Smooth muscle cell (in vitro differentiated cells): ENCODE data around the gene ATP6V1C2. TPM values are rescaled to one million over a fixed set of nuclear protein-coding genes. Genes with fewer than 3 reads are reported as not detected.

Source experiments
- DNase-seq: peaks from one replicate; lab custom pipeline; 2025; ENCODE audit not compliant: unreplicated experiment; lab: John Stamatoyannopoulos, UW
- H2AFZ ChIP-seq: fragments of 200-600 bp; sonication (generic); 2 replicates; pipeline ENCODE4 v1.6.0; 2016; ENCODE audit warnings: antibody characterized with exemption, low read depth, mild to moderate bottlenecking
- H3F3A ChIP-seq: fragments of 200-600 bp; sonication (generic); 2 replicates; pipeline ENCODE4 v1.6.0; 2017; ENCODE audit warnings: antibody characterized with exemption, low read depth
- H3K27ac ChIP-seq: fragments of 200-600 bp; sonication (generic); 2 replicates; pipeline ENCODE4 v1.5.1; 2016; ENCODE audit warnings: low read depth, mild to moderate bottlenecking
- H3K27me3 ChIP-seq: fragments of 200-600 bp; sonication (generic); 2 replicates; pipeline ENCODE4 v1.6.1; 2016; ENCODE audit warnings: low read depth, mild to moderate bottlenecking
- H3K36me3 ChIP-seq: fragments of 200-600 bp; sonication (generic); 2 replicates; pipeline ENCODE4 v1.5.1; 2016; ENCODE audit warnings: low read depth
- H3K4me1 ChIP-seq: fragments of 200-600 bp; sonication (generic); 2 replicates; pipeline ENCODE4 v1.5.1; 2016; ENCODE audit warnings: low read depth
- H3K4me2 ChIP-seq: fragments of 200-600 bp; sonication (generic); 2 replicates; pipeline ENCODE4 v1.6.0; 2016; ENCODE audit warnings: mild to moderate bottlenecking
- H3K4me3 ChIP-seq: fragments of 200-600 bp; sonication (generic); 2 replicates; pipeline ENCODE4 v1.5.1; 2016; ENCODE audit warnings: mild to moderate bottlenecking
- H3K79me2 ChIP-seq: fragments of 200-600 bp; sonication (generic); 2 replicates; pipeline ENCODE4 v1.6.0; 2016; ENCODE audit warnings: low read depth, mild to moderate bottlenecking
- H3K9ac ChIP-seq: fragments of 200-600 bp; sonication (generic); 2 replicates; pipeline ENCODE4 v1.6.0; 2016; ENCODE audit warnings: low read depth
- H3K9me3 ChIP-seq: fragments of 200-600 bp; sonication (generic); replicated peaks from 2 replicates; pipeline ENCODE4 v1.5.1; 2016; ENCODE audit warnings: low read depth
- H4K20me1 ChIP-seq: fragments of 200-600 bp; sonication (generic); 2 replicates; pipeline ENCODE4 v1.6.0; 2016; ENCODE audit warnings: low read depth
- WGBS: methylation state at CpG from one replicate; pipeline ENCODE4 v1.1.7; 2016; ENCODE audit warnings: low lambda C conversion rate; 5-methylcytosine and 5-hydroxymethylcytosine counted together
- polyA plus RNA-seq: library from polyadenylated mRNA; unstranded; fragments of >200 nt; fragmentation: Nextera tagmentation; extraction: Ambion mirVana; gene quantifications from 2 replicates; pipeline ENCODE4 v1.2.1, GENCODE V29; 2016
- total RNA-seq: library from RNA; depleted of rRNA; stranded (reverse); fragments of >200 nt; gene quantifications from 2 replicates; pipeline ENCODE4 v1.2.3, GENCODE V29; 2014
- TF ChIP-seq, protein P1 (sequence below): fragments of 200-600 bp; sonication (generic); IDR thresholded peaks from 2 replicates; pipeline ENCODE4 v1.5.1; 2017; ENCODE audit warnings: borderline replicate concordance, mild to moderate bottlenecking, antibody characterized with exemption; ENCODE audit not compliant: insufficient read depth, poor library complexity, severe bottlenecking

Gene ATP6V1C2
- total and polyA plus RNA-seq, 2 experiments from 2014 or later, result 0.53 to 1.5 TPM

DNA sequence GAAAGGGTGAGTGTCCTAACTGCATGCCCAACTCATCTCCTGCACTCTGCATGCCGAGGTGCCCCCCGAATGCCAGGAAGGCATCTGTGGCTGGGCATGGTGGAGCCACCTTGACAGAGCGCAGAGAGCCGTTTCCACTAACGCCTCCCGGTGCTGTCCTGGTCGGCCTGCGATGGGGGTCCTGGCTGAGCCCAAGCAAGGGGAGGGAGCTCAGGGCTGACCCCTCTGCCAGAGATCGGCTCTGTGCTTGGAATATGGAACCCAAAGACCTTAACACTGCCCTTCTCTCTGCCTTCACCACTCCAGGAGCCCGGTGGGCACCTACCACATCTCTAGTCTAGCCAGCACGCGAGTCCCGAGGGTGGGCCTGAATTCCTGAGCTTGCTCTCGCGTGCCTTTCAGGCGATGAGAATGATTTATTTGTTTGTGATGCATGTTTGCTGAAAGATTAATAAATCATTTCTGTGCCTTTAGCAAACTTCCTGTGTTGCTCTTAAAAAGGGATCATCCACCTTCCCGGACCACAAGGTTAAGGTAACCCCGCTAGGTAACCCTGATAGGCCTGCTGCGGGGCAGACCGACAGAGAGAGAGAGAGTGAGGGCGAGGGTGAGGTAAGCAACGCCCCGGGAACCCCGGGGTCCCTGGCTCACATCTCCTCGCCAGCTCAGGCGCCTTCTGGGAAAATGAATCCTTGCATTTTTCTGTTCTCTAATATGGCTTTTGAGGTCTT is 55.8 kb downstream of the ATP6V1C2 start:
- Histone ChIP-seq H3K27ac (no peak overlapping the region), H3K27me3 (no peaks in the 10 kb centered on the region), H4K20me1 (peaks cover 18% of the 10 kb centered on the region), H3K4me1 (no peaks in the 10 kb centered on the region), H3K79me2 (no peaks in the 10 kb centered on the region), H3K9me3 (no peaks in the 10 kb centered on the region), H3K4me3 (no peak overlapping the region), H3F3A (no peaks in the 10 kb centered on the region), H3K4me2 (no peak overlapping the region), H2AFZ (no peak overlapping the region), H3K9ac (no peak overlapping the region), H3K36me3 (no peaks in the 10 kb centered on the region)
- TF ChIP-seq, protein P1, sequence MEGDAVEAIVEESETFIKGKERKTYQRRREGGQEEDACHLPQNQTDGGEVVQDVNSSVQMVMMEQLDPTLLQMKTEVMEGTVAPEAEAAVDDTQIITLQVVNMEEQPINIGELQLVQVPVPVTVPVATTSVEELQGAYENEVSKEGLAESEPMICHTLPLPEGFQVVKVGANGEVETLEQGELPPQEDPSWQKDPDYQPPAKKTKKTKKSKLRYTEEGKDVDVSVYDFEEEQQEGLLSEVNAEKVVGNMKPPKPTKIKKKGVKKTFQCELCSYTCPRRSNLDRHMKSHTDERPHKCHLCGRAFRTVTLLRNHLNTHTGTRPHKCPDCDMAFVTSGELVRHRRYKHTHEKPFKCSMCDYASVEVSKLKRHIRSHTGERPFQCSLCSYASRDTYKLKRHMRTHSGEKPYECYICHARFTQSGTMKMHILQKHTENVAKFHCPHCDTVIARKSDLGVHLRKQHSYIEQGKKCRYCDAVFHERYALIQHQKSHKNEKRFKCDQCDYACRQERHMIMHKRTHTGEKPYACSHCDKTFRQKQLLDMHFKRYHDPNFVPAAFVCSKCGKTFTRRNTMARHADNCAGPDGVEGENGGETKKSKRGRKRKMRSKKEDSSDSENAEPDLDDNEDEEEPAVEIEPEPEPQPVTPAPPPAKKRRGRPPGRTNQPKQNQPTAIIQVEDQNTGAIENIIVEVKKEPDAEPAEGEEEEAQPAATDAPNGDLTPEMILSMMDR, result no peak
- no peak for DNase-seq
- 98% methylated on average over 26 of the region's 26 CpGs for WGBS

DNA sequence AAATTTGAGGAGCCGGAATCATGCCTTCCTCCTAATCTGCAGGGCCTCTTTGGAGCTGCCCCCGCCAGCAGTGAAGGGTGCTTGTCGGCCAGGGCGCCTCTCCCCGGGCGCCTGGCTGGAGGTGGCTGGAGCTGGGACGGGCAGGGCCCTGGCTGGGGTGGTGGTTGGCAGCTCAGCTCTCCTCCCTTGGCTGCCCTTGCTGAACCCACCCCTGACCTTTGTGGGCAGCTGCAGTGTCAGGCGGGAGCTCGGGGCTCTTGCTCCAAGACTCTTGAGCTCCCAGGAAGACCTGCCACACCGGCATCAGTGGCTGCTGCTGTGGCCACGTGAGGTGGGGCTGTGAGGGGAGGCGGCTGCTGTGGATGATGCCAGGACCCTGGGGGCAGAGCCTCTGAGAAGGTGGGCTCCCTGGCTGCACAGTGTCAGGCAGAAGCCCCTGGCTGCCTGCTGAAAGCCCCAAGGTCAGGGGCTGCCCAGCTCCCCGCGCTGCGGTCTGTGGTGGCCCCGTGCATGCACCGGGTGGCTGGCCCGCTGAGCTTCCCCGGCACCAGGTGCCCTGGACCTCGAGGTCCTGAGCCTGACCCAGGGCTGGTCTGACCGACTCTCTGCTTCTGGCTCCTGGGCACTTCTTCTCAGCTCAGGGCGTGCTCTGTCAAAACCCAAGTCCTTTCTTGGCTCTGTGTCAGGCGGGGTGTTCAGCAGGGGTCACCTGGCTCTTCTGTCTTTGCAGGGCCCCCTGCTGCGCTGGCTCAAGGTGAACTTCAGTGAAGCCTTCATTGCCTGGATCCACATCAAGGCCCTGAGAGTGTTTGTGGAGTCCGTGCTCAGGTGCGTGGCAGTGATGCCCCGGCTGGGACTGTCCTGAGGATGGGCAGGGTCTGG is 56.7 kb downstream of the ATP6V1C2 start:
- Histone ChIP-seq H3K4me2 (no peak overlapping the region), H3K9me3 (no peaks in the 10 kb centered on the region), H3K9ac (no peak overlapping the region), H3K4me1 (no peaks in the 10 kb centered on the region), H3K27me3 (no peaks in the 10 kb centered on the region), H3K27ac (no peak overlapping the region), H2AFZ (no peak overlapping the region), H3K4me3 (no peak overlapping the region), H3F3A (no peaks in the 10 kb centered on the region), H3K79me2 (no peaks in the 10 kb centered on the region), H3K36me3 (no peaks in the 10 kb centered on the region), H4K20me1 (peaks cover 23% of the 10 kb centered on the region)
- WGBS, result 97% methylated on average over 27 of the region's 27 CpGs
- no peak for DNase-seq
- TF ChIP-seq, protein P1, result no peak

DNA sequence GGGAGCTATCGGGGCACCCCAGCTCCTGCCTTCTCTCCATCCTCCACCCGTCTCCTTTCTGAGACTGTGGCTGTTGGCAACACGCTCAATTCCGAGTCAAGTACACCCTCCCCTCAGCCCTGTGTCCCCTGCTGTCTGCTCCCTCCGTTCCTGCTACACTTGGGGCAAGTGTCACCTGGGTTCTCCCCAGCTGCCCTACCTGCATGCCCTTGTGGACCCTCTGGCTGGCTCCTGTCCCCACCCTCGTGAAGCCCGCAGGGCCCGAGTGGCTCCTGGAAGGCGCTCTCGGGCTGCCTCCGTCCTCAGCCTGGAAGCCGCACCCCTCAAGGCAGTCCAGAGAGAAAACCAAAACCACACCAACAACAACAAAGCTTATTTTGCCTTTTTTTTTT is 57.3 kb downstream of the ATP6V1C2 start:
- Histone ChIP-seq H3K27ac (no peak overlapping the region), H3K79me2 (no peaks in the 10 kb centered on the region), H3K27me3 (no peaks in the 10 kb centered on the region), H2AFZ (no peak overlapping the region), H4K20me1 (peaks cover 30% of the 10 kb centered on the region), H3K4me3 (no peak overlapping the region), H3K36me3 (peaks cover under 1% of the 10 kb centered on the region), H3K9ac (no peak overlapping the region), H3F3A (no peaks in the 10 kb centered on the region), H3K4me2 (no peak overlapping the region), H3K9me3 (no peaks in the 10 kb centered on the region), H3K4me1 (no peaks in the 10 kb centered on the region)
- DNase-seq, result no peak
- TF ChIP-seq, protein P1, result no peak
- WGBS, result 96% methylated on average over 12 of the region's 12 CpGs
